Measurements from ENCODE around the gene OR8U1. TPM values are rescaled to one million over a fixed set of nuclear protein-coding genes. Genes with fewer than 3 reads are reported as not detected.

OR8U1 gene
- total and polyA plus RNA-seq, 11 donors, result not detected

DNA sequence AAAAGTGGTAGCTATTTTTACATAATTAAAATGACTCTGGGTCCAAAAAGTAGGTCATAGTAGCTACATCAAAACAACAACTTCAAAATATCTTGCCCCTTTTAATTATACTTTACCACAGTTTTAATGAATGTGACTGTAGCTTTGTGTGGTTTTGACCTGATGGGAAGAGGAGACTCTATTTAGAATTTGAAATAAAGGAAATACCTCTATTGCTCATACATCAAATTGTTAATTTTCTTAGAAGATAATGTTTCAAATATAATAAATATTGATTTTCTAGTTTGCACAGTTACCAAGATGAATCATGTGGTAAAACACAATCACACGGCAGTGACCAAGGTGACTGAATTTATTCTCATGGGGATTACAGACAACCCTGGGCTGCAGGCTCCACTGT is 29.7 kb upstream of the OR8U1 start, which contains the start of gene OR8K1:
OR8K1 (plus strand) TSS at position 301 of the 400 bp plus-strand sequence; CDS start at position 301, 0 bp downstream.
- Histone ChIP-seq H3K4me3 (no peak within 1 kb of the TSS), H3K27ac (no peak within 1 kb of the TSS), H3K36me3 (no peaks in the 10 kb centered on the region), H3K4me1 (no peaks in the 10 kb centered on the region), H3K9me3 (peaks cover 0 to 12% (median 0%) of the 10 kb centered on the region in 12 donors), H3K27me3 (no peaks in the 10 kb centered on the region)
- DNase-seq, result no peak
- no peak for ATAC-seq
- WGBS, 4 donors, result 85 to 92% (median 90%) methylated on average over 1 of the region's 1 CpG
- TF ChIP-seq, protein P1, sequence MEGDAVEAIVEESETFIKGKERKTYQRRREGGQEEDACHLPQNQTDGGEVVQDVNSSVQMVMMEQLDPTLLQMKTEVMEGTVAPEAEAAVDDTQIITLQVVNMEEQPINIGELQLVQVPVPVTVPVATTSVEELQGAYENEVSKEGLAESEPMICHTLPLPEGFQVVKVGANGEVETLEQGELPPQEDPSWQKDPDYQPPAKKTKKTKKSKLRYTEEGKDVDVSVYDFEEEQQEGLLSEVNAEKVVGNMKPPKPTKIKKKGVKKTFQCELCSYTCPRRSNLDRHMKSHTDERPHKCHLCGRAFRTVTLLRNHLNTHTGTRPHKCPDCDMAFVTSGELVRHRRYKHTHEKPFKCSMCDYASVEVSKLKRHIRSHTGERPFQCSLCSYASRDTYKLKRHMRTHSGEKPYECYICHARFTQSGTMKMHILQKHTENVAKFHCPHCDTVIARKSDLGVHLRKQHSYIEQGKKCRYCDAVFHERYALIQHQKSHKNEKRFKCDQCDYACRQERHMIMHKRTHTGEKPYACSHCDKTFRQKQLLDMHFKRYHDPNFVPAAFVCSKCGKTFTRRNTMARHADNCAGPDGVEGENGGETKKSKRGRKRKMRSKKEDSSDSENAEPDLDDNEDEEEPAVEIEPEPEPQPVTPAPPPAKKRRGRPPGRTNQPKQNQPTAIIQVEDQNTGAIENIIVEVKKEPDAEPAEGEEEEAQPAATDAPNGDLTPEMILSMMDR (IDR thresholded peaks at IDR 0.05), result no peak
- TF ChIP-seq POLR2A (IDR thresholded peaks at IDR 0.05), result no peak
- intact Hi-C loops (cut with DNase I), result no loop called here

DNA sequence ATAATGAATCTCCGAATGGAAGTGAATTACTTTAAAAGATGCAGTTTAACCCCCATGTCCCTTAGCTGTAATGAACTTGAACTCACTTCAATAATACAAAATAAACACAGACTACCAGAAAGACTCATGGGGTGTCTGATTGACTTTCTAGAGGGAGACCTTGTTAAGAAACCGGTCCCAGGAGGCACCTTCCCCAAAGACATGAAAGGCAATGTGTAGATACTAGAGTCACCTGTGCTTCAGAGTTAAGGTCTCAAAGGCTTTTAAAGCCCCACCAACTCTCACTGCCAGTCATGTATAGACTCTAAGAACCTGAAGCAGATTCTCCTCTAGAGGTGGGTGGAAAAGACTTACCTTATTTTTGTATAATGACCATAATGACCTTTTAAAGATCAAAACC is 21.4 kb upstream of the OR8U1 start, which contains the start of gene OR8J1:
OR8J1 (plus strand) TSS at position 301 of the 400 bp plus-strand sequence. CDS start 5,956 bp downstream, outside the sequence.
- H3K27ac ChIP-seq, result no peak within 1 kb of the TSS
- ATAC-seq, result no peak
- 42 to 88% (median 74%) methylated on average over 2 of the region's 2 CpGs for WGBS, 4 donors

DNA sequence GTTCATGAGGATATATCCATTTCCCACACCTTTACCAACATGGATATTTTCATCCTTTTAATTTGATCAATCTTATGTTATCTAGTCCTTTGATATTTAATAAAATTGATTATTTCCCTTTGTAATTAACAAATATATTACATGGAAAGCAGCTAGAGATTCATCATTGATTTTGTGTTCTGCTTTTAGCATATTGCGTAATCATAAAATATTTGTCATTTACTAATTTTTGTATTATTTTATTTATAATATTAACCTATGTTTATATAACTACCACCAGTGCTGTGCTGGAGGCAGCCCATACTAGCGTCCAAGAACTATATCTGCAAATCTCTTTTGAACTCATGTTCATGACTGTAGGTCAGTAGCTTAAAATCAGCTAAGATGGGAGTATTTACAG is 4.7 kb downstream of the OR8U1 start:
- DNase-seq (no peak), ATAC-seq (no peak)
- Histone ChIP-seq H3K36me3 (no peaks in the 10 kb centered on the region), H3K4me3 (no peak overlapping the region), H3K27me3 (no peaks in the 10 kb centered on the region), H3K9me3 (peaks cover 0 to 4% (median 0%) of the 10 kb centered on the region in 12 donors), H3K27ac (no peak overlapping the region), H3K4me1 (no peaks in the 10 kb centered on the region)
- TF ChIP-seq POLR2A (IDR thresholded peaks at IDR 0.05), result no peak
- TF ChIP-seq, protein P1 (IDR thresholded peaks at IDR 0.05), result no peak
- intact Hi-C loops (cut with DNase I), result no loop called here
- WGBS, 4 donors, result 76 to 86% (median 81%) methylated on average over 2 of the region's 2 CpGs

More for the DNA sequence above, 21.4 kb upstream of the OR8U1 start, which contains the start of gene OR8J1:
- no peaks in the 10 kb centered on the region for H3K27me3 ChIP-seq
- H3K4me3 ChIP-seq, result no peak within 1 kb of the TSS
- DNase-seq, result no peak
- TF ChIP-seq, protein P1 (IDR thresholded peaks at IDR 0.05), result no peak
- no peak for TF ChIP-seq POLR2A (IDR thresholded peaks at IDR 0.05)
- H3K4me1 ChIP-seq, result no peaks in the 10 kb centered on the region
- no peaks in the 10 kb centered on the region for H3K9me3 ChIP-seq
- no peaks in the 10 kb centered on the region for H3K36me3 ChIP-seq
- intact Hi-C loops (cut with DNase I), result no loop called here

DNA sequence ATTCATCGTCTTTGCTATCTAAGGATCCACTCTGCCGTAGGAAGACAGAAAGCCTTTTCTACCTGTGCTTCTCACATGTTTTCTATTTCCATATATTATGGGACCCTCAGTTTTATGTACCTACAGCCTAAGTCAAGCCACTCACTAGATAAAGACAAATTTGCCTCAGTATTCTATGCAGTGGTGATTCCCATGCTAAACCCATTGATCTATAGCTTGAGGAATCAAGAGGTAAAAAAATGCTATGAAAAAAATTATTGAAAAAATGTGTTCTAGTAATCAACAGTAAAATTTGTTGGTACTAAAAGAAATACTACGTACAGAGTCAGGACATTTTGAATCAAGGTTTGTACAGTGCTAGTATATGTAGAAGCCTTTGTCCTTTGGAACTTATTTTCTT is 19.0 kb downstream of the OR8U1 start:
- no peak for ATAC-seq
- Histone ChIP-seq H3K36me3 (no peaks in the 10 kb centered on the region), H3K27ac (no peak overlapping the region), H3K4me3 (no peak overlapping the region), H3K9me3 (no peaks in the 10 kb centered on the region), H3K27me3 (no peaks in the 10 kb centered on the region), H3K4me1 (no peaks in the 10 kb centered on the region)
- no peak for DNase-seq
- intact Hi-C loops (cut with DNase I), result no loop called here
- TF ChIP-seq, protein P1 (IDR thresholded peaks at IDR 0.05), result no peak
- no peak for TF ChIP-seq POLR2A (IDR thresholded peaks at IDR 0.05)
- 82 to 92% (median 88%) methylated on average over 3 of the region's 3 CpGs for WGBS, 4 donors
